Measurements from ENCODE around the gene TMEM92. TPM values are rescaled to one million over a fixed set of nuclear protein-coding genes. Genes with fewer than 3 reads are reported as not detected.

TMEM92 gene
- total RNA-seq, 1 donor from 2014 or later: 11.3 TPM

DNA sequence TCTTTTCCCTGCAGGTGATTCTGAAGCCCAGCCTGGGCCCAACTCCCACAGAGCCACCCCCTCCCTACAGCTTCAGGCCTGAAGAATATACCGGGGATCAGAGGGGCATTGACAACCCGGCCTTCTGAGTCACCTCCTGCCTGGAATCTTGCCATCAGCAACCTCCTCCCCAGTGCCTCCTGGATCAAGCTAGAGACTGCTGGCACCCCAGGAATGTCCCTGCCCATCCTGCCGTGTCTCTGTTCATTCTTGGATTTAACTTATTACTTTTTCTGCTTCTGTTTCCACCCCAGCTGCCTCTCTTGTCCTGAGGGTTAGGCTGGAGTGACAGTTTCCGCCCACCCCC is 4.9 kb downstream of the TMEM92 start:
- intact Hi-C loops (cut with DNase I): no loop called here
- TF ChIP-seq, protein P1, sequence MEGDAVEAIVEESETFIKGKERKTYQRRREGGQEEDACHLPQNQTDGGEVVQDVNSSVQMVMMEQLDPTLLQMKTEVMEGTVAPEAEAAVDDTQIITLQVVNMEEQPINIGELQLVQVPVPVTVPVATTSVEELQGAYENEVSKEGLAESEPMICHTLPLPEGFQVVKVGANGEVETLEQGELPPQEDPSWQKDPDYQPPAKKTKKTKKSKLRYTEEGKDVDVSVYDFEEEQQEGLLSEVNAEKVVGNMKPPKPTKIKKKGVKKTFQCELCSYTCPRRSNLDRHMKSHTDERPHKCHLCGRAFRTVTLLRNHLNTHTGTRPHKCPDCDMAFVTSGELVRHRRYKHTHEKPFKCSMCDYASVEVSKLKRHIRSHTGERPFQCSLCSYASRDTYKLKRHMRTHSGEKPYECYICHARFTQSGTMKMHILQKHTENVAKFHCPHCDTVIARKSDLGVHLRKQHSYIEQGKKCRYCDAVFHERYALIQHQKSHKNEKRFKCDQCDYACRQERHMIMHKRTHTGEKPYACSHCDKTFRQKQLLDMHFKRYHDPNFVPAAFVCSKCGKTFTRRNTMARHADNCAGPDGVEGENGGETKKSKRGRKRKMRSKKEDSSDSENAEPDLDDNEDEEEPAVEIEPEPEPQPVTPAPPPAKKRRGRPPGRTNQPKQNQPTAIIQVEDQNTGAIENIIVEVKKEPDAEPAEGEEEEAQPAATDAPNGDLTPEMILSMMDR (IDR thresholded peaks at IDR 0.05): no peak
- no peaks in the 10 kb centered on the region for H3K36me3 ChIP-seq
- ATAC-seq (no peak), DNase-seq (no peak)
- peaks cover 4% of the 10 kb centered on the region for H3K27me3 ChIP-seq
- no peak overlapping the region for H3K4me3 ChIP-seq
- no peaks in the 10 kb centered on the region for H3K9me3 ChIP-seq
- H3K4me1 ChIP-seq: peaks cover 7% of the 10 kb centered on the region
- no peak overlapping the region for H3K27ac ChIP-seq

DNA sequence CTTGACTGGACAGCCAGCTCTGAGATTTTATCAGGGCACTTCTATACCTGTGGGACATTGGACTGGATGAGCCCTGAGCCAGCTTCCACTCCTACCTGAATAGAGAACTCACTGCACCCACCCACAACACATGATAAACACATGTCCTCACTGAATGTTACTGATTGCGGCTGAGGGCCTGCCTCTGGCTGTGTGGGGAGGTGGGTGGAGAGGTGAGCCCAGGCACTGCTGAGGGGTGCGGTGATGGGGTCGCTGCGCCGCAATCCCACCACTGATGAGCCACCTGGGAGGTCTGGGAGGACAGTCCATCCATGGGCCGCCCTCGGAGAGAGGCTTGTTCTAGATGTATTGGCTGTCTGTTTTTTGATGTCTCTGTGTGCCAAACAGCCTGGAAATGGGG is 5.4 kb downstream of the TMEM92 start:
- ATAC-seq: no peak
- intact Hi-C loops (cut with DNase I): no loop called here
- Histone ChIP-seq H3K4me3 (no peak overlapping the region), H3K27ac (no peak overlapping the region), H3K27me3 (no peaks in the 10 kb centered on the region), H3K4me1 (peaks cover 5% of the 10 kb centered on the region), H3K36me3 (no peaks in the 10 kb centered on the region), H3K9me3 (no peaks in the 10 kb centered on the region)
- TF ChIP-seq, protein P1 (IDR thresholded peaks at IDR 0.05): no peak
- no peak for DNase-seq

DNA sequence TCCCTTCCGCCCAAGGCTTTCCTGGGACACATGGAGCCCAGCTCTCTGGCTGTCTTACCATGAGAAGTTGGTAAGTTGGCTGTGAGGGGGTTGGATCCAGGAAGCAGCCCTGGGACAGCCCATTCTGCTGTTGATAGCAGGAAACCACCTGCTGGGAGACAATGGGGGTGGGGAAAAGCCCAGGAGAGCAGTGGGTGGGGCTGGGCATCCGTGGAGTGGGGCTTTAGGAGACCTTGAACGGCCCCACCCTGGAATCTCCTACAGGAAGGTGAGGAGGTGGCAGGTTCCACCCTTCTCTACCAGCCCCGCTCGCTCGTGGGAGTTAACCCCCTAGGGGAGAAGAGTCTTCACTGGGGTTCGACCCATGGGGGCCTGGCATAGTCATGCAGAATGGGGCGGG is 5.8 kb downstream of the TMEM92 start:
- ATAC-seq (no peak), DNase-seq (no peak)
- Histone ChIP-seq H3K4me1 (peaks cover 5% of the 10 kb centered on the region), H3K36me3 (no peaks in the 10 kb centered on the region), H3K27me3 (no peaks in the 10 kb centered on the region), H3K27ac (no peak overlapping the region), H3K4me3 (no peak overlapping the region), H3K9me3 (no peaks in the 10 kb centered on the region)
- intact Hi-C loops (cut with DNase I): no loop called here
- TF ChIP-seq, protein P1 (IDR thresholded peaks at IDR 0.05): no peak

DNA sequence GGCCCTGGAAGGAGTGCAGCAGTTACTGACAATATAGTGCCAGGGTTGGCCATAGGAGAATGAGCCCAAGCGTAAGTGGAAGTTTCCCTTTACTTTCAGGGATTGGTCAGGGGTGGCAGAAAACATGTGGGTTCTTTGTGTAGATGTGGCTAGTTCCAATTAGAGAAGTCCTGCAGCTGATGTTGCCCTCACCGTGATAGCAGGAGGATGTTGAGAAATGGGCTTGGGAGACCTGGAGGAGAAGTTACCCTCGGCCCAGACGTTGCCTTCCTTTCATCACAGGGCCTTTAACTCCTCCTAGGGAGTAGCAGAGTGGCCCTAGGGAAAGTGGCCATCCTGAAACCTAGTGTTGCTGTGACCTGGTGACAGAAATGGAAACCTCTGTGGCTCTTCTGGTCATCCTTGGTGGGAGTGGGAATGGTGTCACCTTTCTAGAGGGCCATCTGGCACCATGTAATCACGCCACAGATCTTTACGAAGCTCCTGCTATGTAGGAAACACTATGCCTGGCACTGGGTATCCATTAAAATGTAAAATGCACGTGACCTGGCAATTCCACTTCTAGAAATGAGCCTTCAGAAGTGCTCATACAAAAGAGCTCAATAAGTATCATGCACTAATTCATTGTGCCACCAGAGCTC is 6.7 kb downstream of the TMEM92 start:
- intact Hi-C loops (cut with DNase I): no loop called here
- Histone ChIP-seq H3K9me3 (no peaks in the 10 kb centered on the region), H3K36me3 (no peaks in the 10 kb centered on the region), H3K4me3 (no peak overlapping the region), H3K27me3 (no peaks in the 10 kb centered on the region), H3K27ac (no peak overlapping the region), H3K4me1 (peaks cover 5% of the 10 kb centered on the region)
- ATAC-seq: peak; percentile 44
- no peak for DNase-seq
- TF ChIP-seq, protein P1 (IDR thresholded peaks at IDR 0.05): no peak

DNA sequence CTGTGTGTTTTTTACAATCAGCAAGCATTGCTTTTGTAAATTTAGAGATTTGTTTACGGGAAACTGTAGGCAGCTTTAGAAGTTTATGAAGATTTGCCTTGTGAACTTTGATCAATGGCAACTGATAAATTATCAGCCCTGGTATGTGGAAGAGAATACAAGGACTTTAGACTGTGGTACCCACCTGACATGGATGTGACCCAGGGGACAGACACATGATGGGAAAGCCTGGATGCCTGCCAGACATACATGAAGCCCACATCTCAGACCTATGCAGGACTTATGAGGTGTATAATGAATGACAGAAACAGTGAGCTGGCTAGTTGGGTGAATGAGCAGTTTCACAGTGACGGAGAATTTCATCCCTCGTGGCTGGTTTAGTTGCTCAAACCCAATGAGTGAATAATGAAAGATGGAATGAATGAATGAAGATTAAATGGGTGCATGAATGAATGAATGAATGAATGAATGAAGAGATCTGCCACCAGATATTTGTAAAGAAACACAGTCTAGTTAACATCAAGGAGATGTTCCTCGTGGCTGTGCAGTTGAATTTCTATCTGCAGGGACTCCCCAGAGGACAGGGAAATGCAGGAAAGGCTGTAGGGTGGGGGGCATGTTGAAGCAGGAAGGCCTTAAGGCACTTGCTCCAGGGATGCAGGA is 7.6 kb downstream of the TMEM92 start:
- TF ChIP-seq, protein P1 (IDR thresholded peaks at IDR 0.05): no peak
- no peak for DNase-seq
- H3K27me3 ChIP-seq: no peaks in the 10 kb centered on the region
- H3K9me3 ChIP-seq: no peaks in the 10 kb centered on the region
- no peak overlapping the region for H3K4me3 ChIP-seq
- intact Hi-C loops (cut with DNase I): no loop called here
- no peak overlapping the region for H3K27ac ChIP-seq
- peaks cover 8% of the 10 kb centered on the region for H3K4me1 ChIP-seq
- H3K36me3 ChIP-seq: no peaks in the 10 kb centered on the region
- no peak for ATAC-seq

All from upper lobe of right lung (tissue), 1 donor.